HCT116 (cell line): ENCODE data around the gene CGB2. TPM values are rescaled to one million over a fixed set of nuclear protein-coding genes. Genes with fewer than 3 reads are reported as not detected.
A peak's percentile ranks its signal among the peaks of the same experiment; 100 is the strongest.

Experiments used
- ATAC-seq: fragments of 200-7000 bp; cut with Tn5 transposase; 2 replicates; pipeline ENCODE4 v1.9.1; 2020; ENCODE audit warnings: mild to moderate bottlenecking, moderate library complexity
- BruUV-seq: library from RNA; stranded (reverse); fragments of 400-500 nt; replicated peaks from 2 replicates; lab custom pipeline; 2021; lab: Mats Ljungman, UMichigan
- CTCF ChIA-PET: fragments of 300-600 bp; sonication (Branson Sonifier 250); formaldehyde crosslinking; loops from one replicate; lab custom pipeline; 2021; ENCODE audit warnings: antibody characterized with exemption; lab: Charles Lee
- POLR2A ChIA-PET: fragments of 300-600, 350-600 bp; sonication (Branson Sonifier 250); formaldehyde crosslinking; loops from one replicate; lab custom pipeline; 2021; ENCODE audit warnings: antibody characterized with exemption; lab: Charles Lee
- RAD21 ChIA-PET, 2 experiments: fragments of 300-600 bp; sonication (Branson Sonifier 250); formaldehyde crosslinking; loops; one replicate each; lab custom pipeline; 2023; ENCODE audit warnings: low total read pairs in 2 of 2; ENCODE audit not compliant: uncharacterized antibody in 2 of 2, unreplicated experiment in 2 of 2, low non-redundant PET in 1 of 2; lab: Charles Lee
- DNase-seq: peaks from one replicate; pipeline ENCODE4 v3.0.0-alpha.2; 2010; ENCODE audit warnings: low read depth, low spot score
- H2AFZ ChIP-seq: fragments of 200-600 bp; shearing (Covaris generic), sonication (generic); 2 replicates; pipeline ENCODE4 v1.6.1; 2017; ENCODE audit warnings: low read depth, mixed run types, mixed read lengths, antibody characterized with exemption, low read length; ENCODE audit not compliant: poor library complexity, severe bottlenecking
- H3K27ac ChIP-seq: 2 replicates; pipeline ENCODE4 v1.5.1; 2012; ENCODE audit warnings: low read depth, low read length
- H3K27me3 ChIP-seq: fragments of 200-600 bp; sonication (generic); 2 replicates; pipeline ENCODE4 v1.6.1; 2016; ENCODE audit warnings: mixed run types, low read length, mixed read lengths; ENCODE audit not compliant: insufficient read depth
- H3K36me3 ChIP-seq, 2 experiments: fragments of 200-500 bp in 1 of 2; fragments of 200-600 bp in 1 of 2; sonication (Bioruptor generic) in 1 of 2; sonication (generic) in 1 of 2; 2 replicates each; pipeline versions ENCODE4 v1.5.1 to v1.6.1; 2014 to 2016; ENCODE audit warnings: low read length in 2 of 2, inconsistent platforms in 1 of 2, mixed read lengths in 1 of 2, mixed run types in 1 of 2; ENCODE audit not compliant: insufficient read depth in 2 of 2, control insufficient read depth in 1 of 2
- H3K4me1 ChIP-seq, 2 experiments: fragments of 200-600 bp in 1 of 2; sonication (generic) in 1 of 2; 2 replicates each; pipeline versions ENCODE4 v1.5.1 to v1.6.1; 2012 to 2017; ENCODE audit warnings: low read length in 2 of 2, inconsistent platforms in 1 of 2, mild to moderate bottlenecking in 1 of 2, mixed read lengths in 1 of 2, mixed run types in 1 of 2, moderate library complexity in 1 of 2; ENCODE audit not compliant: insufficient read depth in 2 of 2, control insufficient read depth in 1 of 2
- H3K4me2 ChIP-seq: fragments of 200-600 bp; sonication (generic); 2 replicates; pipeline ENCODE4 v1.6.1; 2017; ENCODE audit warnings: mixed run types, low read length, mixed read lengths
- H3K4me3 ChIP-seq, 2 experiments: fragments of 200-600 bp in 1 of 2; sonication (generic) in 1 of 2; replicated peaks in 1 of 2; 2 replicates each; pipeline ENCODE4 v1.5.1; 2011 to 2016; ENCODE audit warnings: low read length in 2 of 2, control low read depth in 1 of 2, low read depth in 1 of 2, mild to moderate bottlenecking in 1 of 2, mixed read lengths in 1 of 2, mixed run types in 1 of 2
- H3K79me2 ChIP-seq: fragments of 200-600 bp; sonication (generic); 2 replicates; pipeline ENCODE4 v1.6.1; 2017; ENCODE audit warnings: mild to moderate bottlenecking, mixed run types, low read length, moderate library complexity, mixed read lengths; ENCODE audit not compliant: insufficient read depth
- H3K9ac ChIP-seq: fragments of 200-600 bp; sonication (generic); 2 replicates; pipeline ENCODE4 v1.6.1; 2016; ENCODE audit warnings: low read length, mixed read lengths
- H3K9me2 ChIP-seq: fragments of 200-600 bp; sonication (generic), shearing (Covaris generic); 2 replicates; pipeline ENCODE4 v1.6.1; 2017; ENCODE audit warnings: mixed run types, mild to moderate bottlenecking, moderate library complexity; ENCODE audit not compliant: insufficient read depth
- H3K9me3 ChIP-seq, 2 experiments: fragments of 200-500 bp in 1 of 2; fragments of 200-600 bp in 1 of 2; sonication (Bioruptor generic) in 1 of 2; sonication (generic) in 1 of 2; 2 replicates each; pipeline ENCODE4 v1.6.1; 2014 to 2017; ENCODE audit warnings: low read length in 2 of 2, mixed read lengths in 2 of 2, inconsistent platforms in 1 of 2, low read depth in 1 of 2, mild to moderate bottlenecking in 1 of 2, mixed run types in 1 of 2, moderate library complexity in 1 of 2; ENCODE audit not compliant: control insufficient read depth in 1 of 2, insufficient read depth in 1 of 2
- H4K20me1 ChIP-seq: fragments of 200-600 bp; sonication (generic), shearing (Covaris generic); 2 replicates; pipeline ENCODE4 v1.6.1; 2017; ENCODE audit warnings: mixed run types, mild to moderate bottlenecking, moderate library complexity; ENCODE audit not compliant: insufficient read depth
- FOSL1 ChIP-seq: IDR thresholded peaks from 2 replicates; pipeline ENCODE4 v1.6.1; 2012; ENCODE audit warnings: low read depth
- ZNF274 ChIP-seq: fragments of 200-500 bp; sonication (Bioruptor generic); IDR thresholded peaks from 2 replicates; pipeline ENCODE4 v1.6.1; 2014; ENCODE audit warnings: mild to moderate bottlenecking, low read depth, low read length, inconsistent platforms
- intact Hi-C: fragments of 100-400 bp; cut with micrococcal nuclease; formaldehyde crosslinking; loops from 2 replicates; pipeline ENCODE4 v1.10.0; 2022
- total RNA-seq: library from RNA; stranded (reverse); gene quantifications from one replicate; pipeline ENCODE4 v1.2.1, GENCODE V29; 2021; ENCODE audit not compliant: unreplicated experiment
- TF ChIP-seq, protein P1 (sequence below): IDR thresholded peaks from 2 replicates; pipeline ENCODE4 v1.6.1; 2012
- TF ChIP-seq, protein P2 (sequence below): IDR thresholded peaks from 2 replicates; pipeline ENCODE4 v1.6.1; 2012; ENCODE audit warnings: low read depth

CGB2 gene
- total RNA-seq, 1 experiment from 2014 or later: 5.0 TPM

GRCh38 chr19:49020931-49021895, 10.5 kb upstream of the CGB2 start:
- ChIA-PET RAD21 (no interaction called here), CTCF (interaction anchor here (0.7 to 4.3 kb wide), 5 partner anchors 21 to 204 kb away, joined by 3 to 44 read pairs (median 4); partner anchors contain the start of genes GYS1 and RUVBL2), POLR2A (interaction anchor here (1.4 kb wide), 1 partner anchor 28 kb away, joined by 3 read pairs; the partner anchor contains the start of gene RUVBL2)
- Histone ChIP-seq H3K4me3 (no peak overlapping the region), H3K4me2 (peak overlapping the region; percentile 24), H2AFZ (no peak overlapping the region), H3K79me2 (no peaks in the 10 kb centered on the region), H3K27ac (0 out of 2 replicates have a peak overlapping the region, but pooled peaks have one; percentile 9), H3K9ac (no peak overlapping the region), H3K9me2 (no peaks in the 10 kb centered on the region), H3K4me1 (peaks cover 31 to 55% of the 10 kb centered on the region in 2 experiments), H3K36me3 (no peaks in the 10 kb centered on the region), H3K27me3 (no peaks in the 10 kb centered on the region), H3K9me3 (no peaks in the 10 kb centered on the region), H4K20me1 (no peaks in the 10 kb centered on the region)
- BruUV-seq: no TSS peak
- intact Hi-C loops: no loop called here
- no peak for DNase-seq
- ATAC-seq: no peak
- TF ChIP-seq, protein P1, sequence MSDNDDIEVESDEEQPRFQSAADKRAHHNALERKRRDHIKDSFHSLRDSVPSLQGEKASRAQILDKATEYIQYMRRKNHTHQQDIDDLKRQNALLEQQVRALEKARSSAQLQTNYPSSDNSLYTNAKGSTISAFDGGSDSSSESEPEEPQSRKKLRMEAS: 0 out of 2 replicates have a peak, but pooled peaks have one; percentile 18
- TF ChIP-seq ZNF274 (no peak), FOSL1 (peak; percentile 22; the same call in 1 of the 2 replicates)
- TF ChIP-seq, protein P2, sequence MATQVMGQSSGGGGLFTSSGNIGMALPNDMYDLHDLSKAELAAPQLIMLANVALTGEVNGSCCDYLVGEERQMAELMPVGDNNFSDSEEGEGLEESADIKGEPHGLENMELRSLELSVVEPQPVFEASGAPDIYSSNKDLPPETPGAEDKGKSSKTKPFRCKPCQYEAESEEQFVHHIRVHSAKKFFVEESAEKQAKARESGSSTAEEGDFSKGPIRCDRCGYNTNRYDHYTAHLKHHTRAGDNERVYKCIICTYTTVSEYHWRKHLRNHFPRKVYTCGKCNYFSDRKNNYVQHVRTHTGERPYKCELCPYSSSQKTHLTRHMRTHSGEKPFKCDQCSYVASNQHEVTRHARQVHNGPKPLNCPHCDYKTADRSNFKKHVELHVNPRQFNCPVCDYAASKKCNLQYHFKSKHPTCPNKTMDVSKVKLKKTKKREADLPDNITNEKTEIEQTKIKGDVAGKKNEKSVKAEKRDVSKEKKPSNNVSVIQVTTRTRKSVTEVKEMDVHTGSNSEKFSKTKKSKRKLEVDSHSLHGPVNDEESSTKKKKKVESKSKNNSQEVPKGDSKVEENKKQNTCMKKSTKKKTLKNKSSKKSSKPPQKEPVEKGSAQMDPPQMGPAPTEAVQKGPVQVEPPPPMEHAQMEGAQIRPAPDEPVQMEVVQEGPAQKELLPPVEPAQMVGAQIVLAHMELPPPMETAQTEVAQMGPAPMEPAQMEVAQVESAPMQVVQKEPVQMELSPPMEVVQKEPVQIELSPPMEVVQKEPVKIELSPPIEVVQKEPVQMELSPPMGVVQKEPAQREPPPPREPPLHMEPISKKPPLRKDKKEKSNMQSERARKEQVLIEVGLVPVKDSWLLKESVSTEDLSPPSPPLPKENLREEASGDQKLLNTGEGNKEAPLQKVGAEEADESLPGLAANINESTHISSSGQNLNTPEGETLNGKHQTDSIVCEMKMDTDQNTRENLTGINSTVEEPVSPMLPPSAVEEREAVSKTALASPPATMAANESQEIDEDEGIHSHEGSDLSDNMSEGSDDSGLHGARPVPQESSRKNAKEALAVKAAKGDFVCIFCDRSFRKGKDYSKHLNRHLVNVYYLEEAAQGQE: no peak
